K562 (cell line): ENCODE measurements around the gene ZBTB7A. TPM values are rescaled to one million over a fixed set of nuclear protein-coding genes. Genes with fewer than 3 reads are reported as not detected.

ENCODE experiments used
- BRD4 ChIP-seq: fragments of 200-600 bp; sonication (generic); IDR thresholded peaks from 2 replicates; pipeline ENCODE4 v1.6.1; 2017; ENCODE audit warnings: inconsistent platforms
- CHD2 ChIP-seq: IDR thresholded peaks from 2 replicates; pipeline ENCODE4 v1.6.1; 2011; ENCODE audit warnings: low read depth, low read length
- CHD4 ChIP-seq: fragments of 200-600 bp; sonication (generic); IDR thresholded peaks from 3 replicates; pipeline ENCODE4 v1.6.1; 2012; ENCODE audit warnings: low read depth, mild to moderate bottlenecking, mixed read lengths, low read length, inconsistent platforms; ENCODE audit not compliant: insufficient read depth, insufficient replicate concordance, poor library complexity, severe bottlenecking
- CTCF ChIP-seq, 3 experiments: IDR thresholded peaks in 2 of 3; conservative IDR thresholded peaks in 1 of 3; 2 replicates each; pipeline ENCODE4 v1.5.1; 2011 to 2012; ENCODE audit warnings: low read length in 3 of 3, mild to moderate bottlenecking in 3 of 3, control low read depth in 2 of 3, improper control_type of control experiment in 1 of 3, inconsistent platforms in 1 of 3, low read depth in 1 of 3, mixed read lengths in 1 of 3, moderate library complexity in 1 of 3; ENCODE audit not compliant: insufficient read depth in 2 of 3
- CXXC5 ChIP-seq: fragments of 250-450 bp; sonication (Bioruptor Pico); IDR thresholded peaks from 2 replicates; pipeline ENCODE4 v1.8.0; 2022; ENCODE audit warnings: inconsistent platforms, mild to moderate bottlenecking, moderate library complexity
- DEAF1 ChIP-seq: fragments of 450-650 bp; formaldehyde crosslinking; IDR thresholded peaks from 2 replicates; pipeline ENCODE4 v1.4.0; 2020; ENCODE audit warnings: mild to moderate bottlenecking, moderate library complexity
- EP300 ChIP-seq: IDR thresholded peaks from 2 replicates; pipeline ENCODE4 v1.6.1; 2012; ENCODE audit warnings: low read length, improper control_type of control experiment
- MAFG ChIP-seq: fragments of 450-650 bp; conservative IDR thresholded peaks from 2 replicates; pipeline ENCODE4 v1.6.1; 2016; ENCODE audit warnings: missing genetic modification characterization, missing compliant biosample characterization
- SIN3A ChIP-seq, 2 experiments: fragments of 150-350 bp in 1 of 2; IDR thresholded peaks; 2 replicates each; pipeline ENCODE4 v1.6.1; 2011 to 2016; ENCODE audit warnings: borderline replicate concordance in 2 of 2, low read depth in 2 of 2, low read length in 2 of 2, mild to moderate bottlenecking in 2 of 2, moderate library complexity in 2 of 2; ENCODE audit not compliant: control insufficient read depth in 1 of 2
- SIX5 ChIP-seq, 2 experiments: IDR thresholded peaks; 2 replicates each; pipeline ENCODE4 v1.6.1; 2011; ENCODE audit warnings: low read length in 2 of 2, borderline replicate concordance in 1 of 2, low read depth in 1 of 2, mild to moderate bottlenecking in 1 of 2, moderate library complexity in 1 of 2; ENCODE audit not compliant: insufficient read depth in 1 of 2
- SMARCA4 ChIP-seq: fragments of 450-650 bp; IDR thresholded peaks from 2 replicates; pipeline ENCODE4 v1.6.1; 2016
- TAF1 ChIP-seq: IDR thresholded peaks from 2 replicates; pipeline ENCODE4 v1.6.1; 2011; ENCODE audit warnings: mild to moderate bottlenecking, low read length, moderate library complexity; ENCODE audit not compliant: insufficient read depth, control insufficient read depth, severe bottlenecking; ENCODE audit errors: extremely low read depth
- TAL1 ChIP-seq: fragments of 450-650 bp; IDR thresholded peaks from 2 replicates; pipeline ENCODE4 v1.6.1; 2016; ENCODE audit warnings: mild to moderate bottlenecking
- ZBTB34 ChIP-seq: fragments of 250-450 bp; sonication (Bioruptor Pico); IDR thresholded peaks from 2 replicates; pipeline ENCODE4 v1.8.0; 2021; ENCODE audit warnings: mild to moderate bottlenecking, moderate library complexity
- ZNF239 ChIP-seq: fragments of 250-450 bp; sonication (Bioruptor Pico); IDR thresholded peaks from 2 replicates; pipeline ENCODE4 v1.4.0; 2020; ENCODE audit warnings: mild to moderate bottlenecking
- ZNF280B ChIP-seq: fragments of 250-450 bp; sonication (Bioruptor Pico); IDR thresholded peaks from 2 replicates; pipeline ENCODE4 v1.5.1; 2021; ENCODE audit warnings: mild to moderate bottlenecking
- ZNF695 ChIP-seq: fragments of 450-650 bp; formaldehyde crosslinking; IDR thresholded peaks from 2 replicates; pipeline ENCODE4 v1.4.0; 2020; ENCODE audit warnings: mild to moderate bottlenecking, moderate library complexity
- polyA plus RNA-seq, 8 experiments: library from polyadenylated mRNA; depleted of rRNA in 4 of 8; stranded (reverse) in 5 of 8; unstranded in 3 of 8; fragments of >200 nt; fragmentation: Nextera tagmentation in 2 of 8; fragmentation: Illumina TruSeq in 1 of 8; extraction: Ambion mirVana in 2 of 8; extraction: Trizol in 1 of 8; gene quantifications; 2 replicates each; pipeline versions ENCODE4 v1.2.1 to v1.2.3, GENCODE V29; 2011 to 2014; ENCODE audit warnings: inconsistent platforms in 1 of 8, missing spikeins in 1 of 8
- total RNA-seq, 7 experiments: library from RNA; depleted of rRNA in 6 of 7; stranded (reverse); fragments of >200 nt in 6 of 7; fragmentation: Illumina TruSeq in 2 of 7; extraction: Trizol in 2 of 7; gene quantifications; 2 replicates each; pipeline versions ENCODE4 v1.2.1 to v1.2.3, GENCODE V29; 2011 to 2021; ENCODE audit warnings: low replicate concordance in 1 of 7
- TF ChIP-seq, protein P1 (sequence below): IDR thresholded peaks from 2 replicates; pipeline ENCODE4 v1.6.1; 2011; ENCODE audit warnings: borderline replicate concordance, low read depth, mild to moderate bottlenecking, moderate library complexity, low read length; ENCODE audit not compliant: insufficient read depth, poor library complexity, severe bottlenecking

Gene ZBTB7A
- total and polyA plus RNA-seq, 9 of the 15 experiments (the other 6 are each of a cell fraction or from before 2014, with no cell fraction given): 0.11 to 34.0 (median 4.6) TPM

DNA sequence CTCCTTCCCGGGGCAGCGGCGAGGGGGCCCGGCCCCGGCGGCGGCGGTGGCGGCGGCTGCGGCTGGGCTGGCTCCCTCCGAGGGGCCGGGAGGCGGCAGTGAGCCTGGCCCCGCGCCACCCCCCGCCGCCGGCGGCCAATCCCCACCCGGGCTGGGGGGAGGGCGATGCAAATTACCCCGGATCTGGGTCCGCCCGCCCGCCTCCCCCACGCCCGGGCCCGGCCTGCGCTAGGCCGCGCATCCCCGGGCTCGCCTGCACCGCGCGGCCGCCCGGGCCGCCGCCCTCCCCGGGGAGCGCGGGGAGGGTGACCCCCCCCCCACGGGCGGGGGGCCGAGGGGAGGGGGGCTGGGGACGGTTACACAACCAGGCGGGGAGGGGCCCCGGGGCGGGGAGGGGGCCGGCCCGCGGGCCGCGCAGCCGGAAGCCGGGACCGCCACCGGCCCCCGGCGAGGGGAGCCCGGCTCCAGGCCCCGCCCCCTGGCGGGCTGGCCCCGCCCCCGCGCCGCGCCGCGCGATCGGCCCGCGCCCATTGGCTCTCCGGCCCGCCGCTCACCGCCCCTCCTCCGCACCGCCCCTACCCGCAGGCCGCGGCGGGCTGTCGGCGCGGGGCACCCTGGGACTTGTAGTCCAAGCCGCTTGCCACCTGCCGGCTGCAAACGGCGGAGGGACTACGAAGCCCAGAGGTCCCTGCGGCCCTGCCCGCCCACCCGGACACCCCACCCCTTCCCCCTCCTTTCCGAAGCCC lies 1.1 kb downstream of the ZBTB7A start (continued):
- TF ChIP-seq, protein P1, sequence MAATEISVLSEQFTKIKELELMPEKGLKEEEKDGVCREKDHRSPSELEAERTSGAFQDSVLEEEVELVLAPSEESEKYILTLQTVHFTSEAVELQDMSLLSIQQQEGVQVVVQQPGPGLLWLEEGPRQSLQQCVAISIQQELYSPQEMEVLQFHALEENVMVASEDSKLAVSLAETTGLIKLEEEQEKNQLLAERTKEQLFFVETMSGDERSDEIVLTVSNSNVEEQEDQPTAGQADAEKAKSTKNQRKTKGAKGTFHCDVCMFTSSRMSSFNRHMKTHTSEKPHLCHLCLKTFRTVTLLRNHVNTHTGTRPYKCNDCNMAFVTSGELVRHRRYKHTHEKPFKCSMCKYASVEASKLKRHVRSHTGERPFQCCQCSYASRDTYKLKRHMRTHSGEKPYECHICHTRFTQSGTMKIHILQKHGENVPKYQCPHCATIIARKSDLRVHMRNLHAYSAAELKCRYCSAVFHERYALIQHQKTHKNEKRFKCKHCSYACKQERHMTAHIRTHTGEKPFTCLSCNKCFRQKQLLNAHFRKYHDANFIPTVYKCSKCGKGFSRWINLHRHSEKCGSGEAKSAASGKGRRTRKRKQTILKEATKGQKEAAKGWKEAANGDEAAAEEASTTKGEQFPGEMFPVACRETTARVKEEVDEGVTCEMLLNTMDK: no peak
- TF ChIP-seq EP300 (no peak; the same call in 1 of the 2 replicates), TAF1 (peak; percentile 55), DEAF1 (CRISPR knock-in tag) (no peak), CHD2 (peak; percentile 45; the same call in 1 of the 2 replicates), CXXC5 (peak; percentile 97), MAFG (tag) (no peak), ZNF239 (CRISPR knock-in tag) (no peak), BRD4 (no peak), SMARCA4 (no peak), TAL1 (no peak), CTCF (IDR thresholded peaks at IDR 0.05 in 2 of 3, conservative IDR thresholded peaks at IDR 0.05 in 1 of 3; ENCODE audit: insufficient read depth in 2 of 3, low read depth in 1 of 3, low read length in 3 of 3) (no peak), CHD4 (no peak), ZNF280B (CRISPR knock-in tag) (no peak), ZNF695 (CRISPR knock-in tag) (no peak), SIX5 (IDR thresholded peaks at IDR 0.05; ENCODE audit: borderline replicate concordance in 1 of 2, insufficient read depth in 1 of 2, low read depth in 1 of 2, low read length in 2 of 2) (peak; percentile 80 to 84), SIN3A (IDR thresholded peaks at IDR 0.05; ENCODE audit: borderline replicate concordance in 2 of 2, control insufficient read depth in 1 of 2, low read depth in 2 of 2, low read length in 2 of 2) (no peak), ZBTB34 (CRISPR knock-in tag) (no peak)
